Measurements from ENCODE around the gene HRG.
"Not testable (repeated sequence)": the region's sequence is repeated elsewhere in the genome, so short reads cannot be mapped to it uniquely, and the experiment has no call there.

The HRG gene, protein sequence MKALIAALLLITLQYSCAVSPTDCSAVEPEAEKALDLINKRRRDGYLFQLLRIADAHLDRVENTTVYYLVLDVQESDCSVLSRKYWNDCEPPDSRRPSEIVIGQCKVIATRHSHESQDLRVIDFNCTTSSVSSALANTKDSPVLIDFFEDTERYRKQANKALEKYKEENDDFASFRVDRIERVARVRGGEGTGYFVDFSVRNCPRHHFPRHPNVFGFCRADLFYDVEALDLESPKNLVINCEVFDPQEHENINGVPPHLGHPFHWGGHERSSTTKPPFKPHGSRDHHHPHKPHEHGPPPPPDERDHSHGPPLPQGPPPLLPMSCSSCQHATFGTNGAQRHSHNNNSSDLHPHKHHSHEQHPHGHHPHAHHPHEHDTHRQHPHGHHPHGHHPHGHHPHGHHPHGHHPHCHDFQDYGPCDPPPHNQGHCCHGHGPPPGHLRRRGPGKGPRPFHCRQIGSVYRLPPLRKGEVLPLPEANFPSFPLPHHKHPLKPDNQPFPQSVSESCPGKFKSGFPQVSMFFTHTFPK

DNA sequence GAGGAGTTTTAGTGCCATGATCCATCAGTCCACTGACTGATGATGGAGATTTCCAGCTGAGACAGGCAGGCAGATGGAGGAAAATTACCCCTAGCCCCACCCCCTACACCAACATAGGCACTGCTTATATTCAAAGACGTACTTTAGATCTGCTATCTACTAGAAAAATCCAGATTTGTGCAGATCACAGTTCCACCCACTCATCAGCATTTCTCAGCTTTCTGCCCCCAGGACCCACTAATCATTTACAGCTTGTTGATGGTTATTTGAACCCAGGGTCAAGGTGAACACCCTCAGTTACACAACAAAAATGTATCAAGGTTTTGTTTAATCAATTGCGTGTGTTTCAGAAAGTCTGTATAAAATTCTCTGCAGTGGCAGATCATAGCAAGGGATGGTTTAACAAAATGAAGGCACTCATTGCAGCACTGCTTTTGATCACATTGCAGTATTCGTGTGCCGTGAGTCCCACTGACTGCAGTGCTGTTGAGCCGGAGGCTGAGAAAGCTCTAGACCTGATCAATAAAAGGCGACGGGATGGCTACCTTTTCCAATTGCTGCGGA lies at the start of gene HRG:
Gene HRG, plus strand, starts transcription at position 390 of the 564 bp plus-strand sequence. Its CDS starts 18 bp downstream, at position 408.
- DNase-seq, result no peak

DNA sequence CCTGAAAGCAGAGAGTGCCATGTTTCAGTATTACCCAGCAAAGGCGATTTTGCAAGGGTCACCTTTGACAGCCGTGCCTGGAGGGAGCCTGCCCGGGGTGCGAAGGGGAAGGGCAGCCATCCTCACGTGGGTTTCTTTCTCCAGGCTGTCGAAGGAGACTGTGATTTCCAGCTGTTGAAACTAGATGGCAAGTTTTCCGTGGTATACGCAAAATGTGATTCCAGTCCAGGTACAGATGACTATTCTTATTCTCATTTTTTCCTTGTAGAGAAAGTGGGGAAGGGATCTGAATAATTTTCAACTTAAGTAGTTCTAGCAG lies 49.6 kb upstream of the HRG start:
- no peak for DNase-seq

DNA sequence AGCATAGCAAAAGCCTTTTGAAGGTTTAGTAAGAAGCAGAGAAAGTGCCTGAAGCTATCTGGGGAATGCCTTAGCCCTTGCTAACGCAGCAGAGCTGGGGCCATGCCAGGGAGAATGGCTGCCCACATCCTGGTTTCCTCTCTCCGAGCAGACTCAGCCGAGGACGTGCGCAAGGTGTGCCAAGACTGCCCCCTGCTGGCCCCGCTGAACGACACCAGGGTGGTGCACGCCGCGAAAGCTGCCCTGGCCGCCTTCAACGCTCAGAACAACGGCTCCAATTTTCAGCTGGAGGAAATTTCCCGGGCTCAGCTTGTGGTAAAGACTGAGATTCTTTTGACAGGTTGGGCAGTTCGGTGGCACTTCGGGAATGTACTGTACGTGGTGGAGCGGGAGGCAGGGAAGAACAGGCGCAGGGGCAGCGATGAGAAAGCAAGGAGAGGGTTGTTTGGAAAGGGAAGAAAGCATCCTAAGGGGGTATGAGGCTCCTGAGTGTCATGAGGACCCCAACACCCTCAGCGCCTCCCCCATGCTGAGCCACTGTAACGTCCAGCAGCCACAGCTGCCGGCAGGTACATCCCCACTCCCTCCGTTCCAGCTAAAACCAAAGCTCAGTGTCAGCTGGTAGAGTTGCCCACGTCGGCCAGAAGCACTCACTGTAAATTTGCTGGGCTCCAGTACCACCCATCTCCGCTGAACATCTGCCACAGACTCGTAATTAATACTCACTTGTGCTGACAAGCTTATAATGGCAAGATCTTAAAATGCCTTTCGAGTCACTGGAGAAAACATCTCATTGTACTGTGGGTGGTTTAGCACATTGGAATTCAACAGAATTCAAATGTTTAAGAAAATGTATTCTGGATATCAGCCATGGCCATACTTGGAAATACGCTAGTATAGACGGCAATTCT lies 48.5 kb upstream of the HRG start:
- peak; percentile 88 to 89 for DNase-seq

DNA sequence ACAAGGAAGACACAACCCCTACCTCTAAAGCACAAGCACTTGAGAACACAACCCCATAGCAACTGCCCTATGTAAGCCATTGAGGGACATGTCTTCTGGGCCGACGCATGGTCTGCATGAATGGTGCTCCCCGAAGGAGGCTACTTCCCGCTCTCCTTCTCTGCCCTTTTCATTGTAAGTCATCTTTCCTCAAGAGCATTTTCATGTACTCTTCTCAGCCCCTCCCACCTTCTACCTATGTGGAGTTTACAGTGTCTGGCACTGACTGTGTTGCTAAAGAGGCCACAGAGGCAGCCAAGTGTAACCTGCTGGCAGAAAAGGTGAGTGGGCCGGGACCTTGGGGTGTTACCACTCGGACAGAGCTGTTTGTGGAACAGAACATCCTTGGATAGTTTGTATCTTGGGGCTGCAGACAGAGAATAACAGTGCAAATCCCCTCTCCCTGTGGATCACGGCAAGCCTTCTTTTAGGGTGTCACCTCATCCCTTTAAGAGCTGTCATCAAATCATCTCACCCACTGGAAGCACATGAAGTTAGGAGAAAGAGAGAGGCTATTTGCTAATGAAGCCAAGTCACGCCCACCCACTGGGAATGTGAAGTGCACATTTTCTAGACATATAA lies 47.4 kb upstream of the HRG start:
- no peak for DNase-seq

DNA sequence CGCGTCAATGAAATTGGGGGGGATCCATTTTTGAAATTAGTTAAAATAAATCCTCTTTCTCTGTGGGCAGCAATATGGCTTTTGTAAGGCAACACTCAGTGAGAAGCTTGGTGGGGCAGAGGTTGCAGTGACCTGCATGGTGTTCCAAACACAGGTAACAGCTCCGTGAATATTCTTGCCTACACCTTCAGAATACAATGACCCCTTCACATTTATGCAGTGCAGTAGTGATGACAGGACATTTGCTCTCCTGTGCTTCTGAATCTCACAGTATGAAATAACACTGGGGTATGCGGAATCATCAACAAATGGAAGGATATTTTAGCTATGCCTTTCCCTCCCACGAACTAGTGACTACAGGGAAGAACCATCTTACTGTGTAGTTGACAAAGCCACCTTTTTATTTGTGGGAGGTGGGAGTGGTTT lies 46.0 kb upstream of the HRG start:
- DNase-seq, result no peak

DNA sequence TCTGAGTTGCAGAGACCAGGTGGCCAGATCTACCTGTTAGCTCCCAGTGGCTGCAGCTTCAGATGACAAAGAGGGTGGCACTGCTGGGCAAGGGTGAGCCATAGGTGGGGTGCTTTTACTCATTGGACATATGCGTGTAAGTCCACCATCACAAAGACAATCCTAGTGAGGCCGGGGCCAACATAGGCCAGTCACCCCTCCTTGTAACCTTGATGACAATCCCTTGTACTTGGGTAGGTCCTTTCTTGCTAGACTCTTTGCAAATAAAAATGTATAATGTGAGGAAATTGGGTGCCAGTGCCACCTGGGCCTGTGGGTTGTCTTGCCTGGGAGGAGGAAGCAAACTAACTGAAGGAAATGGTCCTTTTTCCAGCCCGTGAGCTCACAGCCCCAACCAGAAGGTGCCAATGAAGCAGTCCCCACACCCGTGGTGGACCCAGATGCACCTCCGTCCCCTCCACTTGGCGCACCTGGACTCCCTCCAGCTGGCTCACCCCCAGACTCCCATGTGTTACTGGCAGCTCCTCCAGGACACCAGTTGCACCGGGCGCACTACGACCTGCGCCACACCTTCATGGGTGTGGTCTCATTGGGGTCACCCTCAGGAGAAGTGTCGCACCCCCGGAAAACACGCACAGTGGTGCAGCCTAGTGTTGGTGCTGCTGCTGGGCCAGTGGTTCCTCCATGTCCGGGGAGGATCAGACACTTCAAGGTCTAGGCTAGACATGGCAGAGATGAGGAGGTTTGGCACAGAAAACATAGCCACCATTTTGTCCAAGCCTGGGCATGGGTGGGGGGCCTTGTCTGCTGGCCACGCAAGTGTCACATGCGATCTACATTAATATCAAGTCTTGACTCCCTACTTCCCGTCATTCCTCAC lies 45.4 kb upstream of the HRG start:
- no peak for DNase-seq

DNA sequence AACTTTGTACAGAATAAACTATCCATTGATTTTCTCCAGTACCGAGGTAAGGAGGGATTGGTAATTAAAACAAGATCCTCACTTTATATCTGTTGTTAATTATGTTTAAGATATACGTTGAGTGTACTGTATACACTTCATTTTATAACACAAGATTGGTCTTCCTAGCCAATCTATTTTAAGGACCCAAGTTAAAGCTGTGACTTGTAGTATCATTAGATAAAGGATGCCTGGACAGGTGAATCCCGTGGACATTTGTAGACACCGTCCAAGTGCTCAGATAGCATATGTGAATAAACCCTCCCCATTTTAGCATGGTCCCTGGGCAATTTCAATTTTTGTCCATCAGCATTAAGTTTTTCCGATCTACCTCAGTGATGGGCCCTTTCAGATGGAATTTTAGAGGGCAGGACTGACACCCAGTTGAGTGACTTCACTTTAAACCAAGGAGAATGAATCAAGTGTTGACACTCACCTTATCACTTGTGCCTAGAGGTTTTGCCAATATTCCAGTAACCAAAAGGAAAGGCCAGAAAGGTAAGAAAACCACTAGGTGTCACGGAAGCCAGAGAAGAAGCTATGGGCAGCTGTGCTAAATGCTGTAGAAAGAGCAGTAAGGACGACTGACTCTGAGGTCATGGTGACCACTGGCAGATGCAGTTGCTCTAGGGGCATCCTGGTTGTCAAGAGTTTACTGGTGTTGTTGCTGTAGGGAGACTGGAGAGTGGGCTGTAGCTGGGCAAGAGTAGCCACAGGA lies 43.7 kb upstream of the HRG start:
- DNase-seq, result no peak

DNA sequence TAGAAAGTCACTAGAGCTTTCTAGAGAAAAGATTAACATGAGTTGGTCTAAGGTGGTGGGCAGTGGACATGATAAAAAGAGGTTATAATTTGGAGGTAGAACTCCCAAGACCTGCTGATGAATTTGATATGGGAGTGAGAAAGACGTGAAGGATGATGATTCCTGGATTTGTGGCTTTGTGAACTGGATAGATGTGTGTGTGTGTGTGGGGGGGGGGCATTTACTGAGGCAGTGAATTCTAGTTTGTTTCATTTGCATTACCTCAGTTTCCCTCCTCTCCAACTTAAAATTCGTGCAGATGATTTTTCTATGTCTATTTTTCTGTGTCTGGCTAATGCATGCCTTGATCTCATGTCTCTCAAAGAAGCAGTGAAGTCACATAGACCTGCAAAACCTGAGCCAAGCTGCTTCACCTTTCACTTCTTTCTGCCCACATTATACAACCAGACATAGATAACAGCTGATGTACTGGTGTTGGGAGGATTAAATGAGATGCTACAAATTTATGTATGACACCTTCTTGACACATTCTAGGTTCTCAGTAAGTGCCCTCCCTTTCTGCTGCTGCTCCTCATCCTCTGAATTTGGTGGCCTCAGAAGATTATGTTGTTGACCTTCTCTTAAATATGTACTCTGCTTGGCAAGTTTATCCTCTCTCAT lies 43.0 kb upstream of the HRG start:
- no peak for DNase-seq

DNA sequence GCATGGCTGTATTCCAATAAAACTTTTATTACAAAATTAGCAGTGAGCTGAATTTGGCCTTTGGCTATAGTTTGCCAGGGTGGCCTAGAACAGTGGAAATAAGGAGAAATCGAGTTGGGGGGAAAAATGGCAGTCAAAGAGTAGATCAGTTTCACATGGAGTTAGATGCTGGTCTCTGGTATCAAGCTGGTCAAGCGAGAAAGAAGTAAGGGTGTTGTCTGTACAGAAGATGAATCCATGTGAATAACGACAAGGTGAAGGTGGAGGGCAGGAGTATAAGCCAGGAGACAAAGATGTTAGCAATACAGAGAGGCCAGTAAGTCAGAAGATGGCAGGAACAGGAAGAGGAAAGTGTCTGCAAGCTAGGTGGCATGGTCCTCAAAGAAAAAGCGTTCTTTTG lies 41.2 kb upstream of the HRG start:
- DNase-seq, result no peak

DNA sequence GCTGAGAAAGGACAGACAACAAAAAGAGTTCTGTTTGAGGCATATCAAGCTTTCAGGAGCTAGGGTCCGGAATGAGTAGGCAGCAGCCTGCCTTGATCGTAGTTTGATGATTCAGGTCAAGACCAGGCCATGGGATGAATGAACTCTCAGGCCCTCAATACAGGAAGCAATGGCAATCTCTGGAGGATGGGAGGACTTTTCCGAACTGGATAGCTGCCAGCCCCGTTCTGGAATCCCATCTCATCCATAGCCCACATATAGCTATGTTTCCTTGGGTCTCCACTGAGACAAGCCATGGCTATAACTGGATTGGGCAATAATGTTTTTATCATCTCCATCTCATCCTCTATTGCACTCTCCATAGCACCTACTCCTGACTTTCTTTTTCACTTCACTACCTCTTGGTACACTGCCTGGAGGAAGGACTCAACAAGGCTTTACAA lies 40.2 kb upstream of the HRG start:
- DNase-seq, result no peak

DNA sequence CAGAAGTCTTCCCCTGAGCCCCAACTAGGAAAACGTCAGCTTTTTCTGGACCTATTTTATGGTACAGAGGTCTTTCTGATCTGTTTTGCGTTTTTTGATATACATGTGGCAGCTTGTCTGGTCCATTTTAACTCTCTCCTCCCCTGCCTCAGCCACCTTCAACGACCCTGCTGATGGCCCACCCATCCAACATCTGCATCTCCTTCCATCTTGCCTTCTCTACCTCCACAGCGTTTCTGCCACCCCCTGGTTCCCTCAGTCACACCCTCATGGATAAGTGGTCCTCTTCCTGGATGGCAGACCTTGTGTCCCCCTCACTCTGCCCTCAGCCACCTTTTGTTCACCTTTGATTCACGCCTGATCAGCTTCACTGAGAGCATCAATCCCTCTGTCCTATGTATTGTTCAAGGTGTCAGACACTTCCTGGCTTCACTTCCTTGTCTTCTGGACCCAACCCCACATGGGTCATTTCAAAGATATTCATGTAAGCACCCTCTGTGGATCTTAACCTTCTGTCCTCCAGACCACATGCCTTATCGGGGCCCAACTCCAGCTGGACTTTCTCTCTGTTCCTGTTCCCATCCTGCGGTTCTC lies 39.5 kb upstream of the HRG start:
- no peak for DNase-seq

DNA sequence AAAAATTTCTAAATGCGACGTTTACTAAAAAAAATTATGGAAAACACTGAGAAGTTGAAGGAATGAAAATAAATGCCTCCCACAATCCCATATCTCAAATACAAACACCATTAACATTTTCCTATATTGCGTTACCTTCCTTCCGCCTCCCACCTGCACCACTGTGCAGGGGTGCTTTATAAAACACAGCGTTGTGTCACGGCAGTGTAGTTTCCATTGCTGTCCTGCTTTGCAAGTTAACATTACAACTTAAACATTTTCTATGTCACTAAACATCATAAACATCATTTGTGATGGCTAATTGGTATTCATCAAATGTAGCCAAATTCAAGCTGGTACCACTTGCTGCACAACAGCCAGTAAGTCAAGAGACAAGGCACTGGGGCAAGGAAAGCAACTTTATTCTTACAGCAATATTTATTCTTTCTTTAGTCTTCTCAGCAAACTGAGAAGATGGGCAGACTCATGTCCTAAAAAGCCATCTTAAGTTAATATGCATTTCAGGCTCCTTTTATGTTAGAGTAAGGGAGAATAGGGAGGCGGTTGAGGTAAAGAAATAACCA lies 37.9 kb upstream of the HRG start:
- DNase-seq, result no peak

DNA sequence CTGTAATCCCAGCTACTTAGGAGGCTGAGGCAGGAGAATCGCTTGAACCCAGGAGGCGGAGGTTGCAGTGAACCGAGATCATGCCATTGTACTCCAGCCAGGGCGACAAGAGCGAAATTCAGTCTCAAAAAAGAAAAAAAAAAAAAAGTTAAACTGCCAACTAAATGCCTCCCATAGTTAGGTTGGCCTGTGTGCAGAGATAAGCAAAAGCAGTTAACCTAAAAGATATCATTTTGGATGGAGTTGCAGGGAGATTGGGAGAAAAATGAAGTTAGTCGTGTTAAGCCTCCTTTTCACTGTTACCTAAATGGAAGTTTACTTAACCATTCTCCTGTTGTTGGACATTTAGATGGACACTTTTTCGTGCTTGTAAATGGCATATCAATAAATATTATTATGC lies 37.1 kb upstream of the HRG start:
- DNase-seq, result no peak

DNA sequence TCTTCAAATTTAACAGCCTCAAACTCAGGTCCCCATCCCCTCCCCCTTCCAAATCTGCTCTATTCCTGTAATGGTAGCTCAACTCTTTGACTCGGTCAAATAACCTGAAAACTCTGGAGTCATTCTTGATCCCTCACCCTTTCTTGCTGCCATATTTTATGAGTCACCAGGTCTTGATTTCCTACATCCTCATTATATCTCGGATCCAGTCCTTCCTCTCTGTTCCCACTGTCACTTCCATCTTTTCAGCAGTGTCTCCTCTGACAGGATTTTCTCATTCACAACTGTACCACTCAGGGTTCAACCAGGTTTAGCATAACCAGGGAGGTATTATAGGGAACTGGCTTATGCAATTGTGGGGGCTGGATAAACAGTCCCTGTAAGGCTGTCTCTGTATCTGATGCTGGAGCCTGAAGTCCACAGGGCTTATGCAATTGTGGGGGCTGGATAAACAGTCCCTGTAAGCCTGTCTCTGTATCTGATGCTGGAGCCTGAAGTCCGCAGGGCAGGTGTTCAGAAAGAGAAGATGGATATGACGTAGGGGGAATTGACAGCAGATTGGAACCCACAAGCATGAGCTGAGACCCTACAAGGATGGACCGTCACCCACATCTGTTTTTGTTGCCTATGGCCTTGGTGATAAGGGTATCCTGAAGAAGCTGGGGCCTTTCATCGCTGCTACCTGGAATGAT lies 34.7 kb upstream of the HRG start:
- no peak for DNase-seq

DNA sequence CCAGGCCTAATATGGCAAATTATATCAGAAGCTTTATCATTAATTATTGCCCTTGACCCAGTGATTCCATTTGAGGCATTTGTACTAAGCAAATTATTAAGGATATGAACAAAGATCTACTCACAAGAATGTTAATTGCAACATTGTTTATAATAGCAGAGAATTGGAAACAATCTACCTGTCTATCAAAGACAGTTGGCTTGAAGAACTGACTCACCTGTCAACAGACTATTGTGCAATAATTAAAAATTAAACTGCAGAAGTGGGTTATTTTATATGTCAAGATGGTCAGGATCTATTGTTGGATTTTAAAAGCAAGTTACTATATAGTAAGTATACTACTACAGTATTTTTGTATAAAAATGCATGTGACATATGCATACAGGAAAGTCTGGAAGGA lies 32.3 kb upstream of the HRG start:
- DNase-seq, result no peak

DNA sequence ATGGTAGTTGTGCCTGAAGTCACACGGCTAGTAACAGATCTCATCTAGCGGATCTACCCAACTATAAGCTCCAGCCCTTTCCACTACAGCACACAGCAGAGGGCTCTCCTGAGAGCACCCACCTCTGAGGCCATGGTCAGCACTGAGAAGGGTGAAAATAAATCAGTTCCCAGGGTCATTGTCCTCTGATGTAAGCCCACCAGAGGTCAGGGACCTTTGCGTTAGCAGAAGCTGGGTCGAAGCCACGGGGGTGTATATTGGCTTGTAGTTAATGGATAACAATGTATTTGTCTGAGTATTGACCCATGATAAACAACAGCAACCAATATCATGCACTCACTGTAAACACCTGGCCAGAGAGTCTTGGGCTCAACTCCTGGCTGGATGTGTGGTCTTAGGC lies 31.6 kb upstream of the HRG start:
- DNase-seq, result not testable (repeated sequence)

DNA sequence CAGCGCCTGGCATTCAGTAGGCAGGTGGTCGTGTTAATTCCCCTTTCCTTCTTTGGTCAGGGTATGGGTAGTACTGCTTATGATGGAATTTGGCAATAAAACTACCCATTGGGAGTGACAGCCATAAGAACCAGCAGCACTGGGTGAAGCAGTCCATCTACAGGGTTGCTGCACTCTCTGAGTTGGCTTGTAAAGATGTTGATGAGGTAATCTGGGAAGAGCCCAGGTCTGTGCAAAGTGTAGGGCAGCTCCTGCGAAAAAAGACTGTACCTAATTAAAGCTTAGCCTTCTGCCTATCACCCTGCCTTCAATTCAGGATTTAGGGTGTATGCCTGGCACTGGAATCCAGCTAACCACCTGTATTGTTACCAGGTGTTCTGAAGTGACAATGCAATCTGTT lies 30.3 kb upstream of the HRG start:
- no peak for DNase-seq

DNA sequence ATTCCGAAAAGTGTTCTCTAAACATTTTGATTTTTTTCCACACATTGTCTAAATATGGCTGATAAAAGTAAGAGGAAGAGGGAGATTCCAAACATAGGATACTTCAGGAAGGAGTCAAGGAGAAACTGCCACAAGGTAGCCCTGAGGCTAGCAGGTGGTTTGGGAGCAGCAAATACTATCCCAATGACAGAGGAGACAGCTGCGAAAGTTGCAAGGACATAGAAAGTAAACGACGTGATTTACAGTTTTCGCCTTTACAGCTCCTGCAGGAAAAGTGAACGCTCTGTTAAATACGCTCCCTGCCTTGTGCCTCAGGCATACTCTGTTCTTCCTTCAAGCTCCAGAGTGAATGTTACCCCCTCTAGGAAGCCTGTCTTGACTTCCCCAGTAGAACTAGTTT lies 29.3 kb upstream of the HRG start:
- no peak for DNase-seq

DNA sequence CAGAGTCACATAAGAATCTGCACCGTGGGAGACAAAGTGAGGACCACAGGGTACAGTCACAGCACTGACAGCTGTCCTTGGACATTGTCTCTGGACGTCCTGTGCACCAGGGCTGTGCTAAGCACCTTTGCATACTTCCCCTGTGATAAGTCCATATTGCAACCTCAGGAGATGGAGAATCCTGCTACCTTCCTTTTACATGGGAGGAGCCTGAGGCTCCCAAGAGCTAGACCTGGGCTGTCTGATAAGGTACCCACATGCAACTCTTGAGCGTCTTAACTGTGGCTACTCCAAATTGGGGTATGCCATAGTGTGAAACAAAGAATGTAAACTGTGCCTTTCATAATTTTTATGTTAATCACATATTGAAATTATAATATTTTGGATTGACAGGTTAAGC lies 28.1 kb upstream of the HRG start:
- no peak for DNase-seq

Data from stimulated activated CD4-positive, alpha-beta T cell treated with anti-CD3 and anti-CD28 coated beads, Interleukin-2, amount 100 ng/mL, for 24 hours (primary cell).